Ramos (cell line): ENCODE measurements around the gene ANGEL1.

Source experiments
- in situ Hi-C: fragments of 300-500 bp; cut with MboI; formaldehyde crosslinking; loops from one replicate; pipeline ENCODE4 v1.14.3; 2022; ENCODE audit warnings: low sequenced_read_pairs; ENCODE audit not compliant: unreplicated experiment

Gene ANGEL1

DNA sequence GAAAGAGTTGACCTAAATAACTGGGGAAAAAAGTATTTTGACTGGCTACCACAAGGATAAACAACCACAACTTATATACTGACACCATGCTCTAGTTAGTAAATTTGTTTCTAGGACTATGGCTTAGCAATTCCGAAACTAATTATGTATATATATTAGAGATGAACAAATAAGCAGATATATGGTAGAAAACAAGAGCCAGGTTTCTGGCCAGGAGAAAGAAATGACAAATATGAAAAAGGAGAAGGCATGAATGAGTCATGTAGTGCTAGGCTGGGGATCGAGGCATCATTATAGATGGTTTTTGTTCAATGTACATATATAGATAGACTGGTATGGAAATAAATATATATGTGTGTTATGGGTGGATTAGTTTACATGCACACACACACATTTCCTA lies 8.0 kb upstream of the ANGEL1 start:
- in situ Hi-C loops = no loop called here

DNA sequence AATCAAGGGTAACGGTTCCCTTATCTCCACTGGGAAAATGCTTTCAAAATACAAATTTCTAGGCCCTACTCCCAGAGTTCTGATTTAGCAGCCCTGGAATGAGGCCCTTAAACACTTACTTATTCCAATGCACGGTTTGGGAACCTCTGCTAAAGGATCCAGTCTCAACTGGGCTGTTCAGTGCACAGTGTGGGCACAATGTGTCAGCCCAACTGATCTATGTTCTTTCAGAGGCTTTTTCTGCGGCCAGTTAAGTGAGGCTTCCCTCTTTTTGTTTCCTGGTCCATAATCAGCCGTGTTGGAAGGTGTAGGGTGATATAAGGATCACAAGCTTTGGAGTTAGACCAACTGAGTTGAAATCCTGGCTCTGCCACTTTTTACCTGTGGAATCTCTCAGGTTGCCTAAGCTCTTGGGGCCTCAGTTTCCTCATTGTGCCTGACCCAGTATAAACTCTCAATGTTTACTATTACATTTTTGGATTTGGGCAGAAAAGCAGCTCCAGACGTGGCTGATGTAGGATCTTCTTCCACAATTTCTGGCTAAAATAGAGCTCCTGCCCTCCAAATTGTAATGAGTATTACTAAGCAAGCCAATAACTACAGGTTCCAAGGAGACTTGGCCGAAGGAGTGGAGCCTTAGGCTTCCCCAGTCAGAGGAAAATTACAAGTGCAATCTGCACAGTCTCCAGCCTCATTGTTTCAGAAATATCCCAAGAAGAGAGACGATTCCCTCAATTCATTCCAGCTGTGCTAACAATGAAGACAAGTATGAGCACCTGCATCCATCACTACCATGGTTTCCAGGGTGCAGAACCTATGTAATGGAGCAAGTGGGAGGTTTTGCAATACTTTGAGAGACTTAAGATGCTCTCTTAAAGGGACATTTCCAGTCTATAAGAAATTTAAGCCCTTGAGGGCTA lies 2.3 kb upstream of the ANGEL1 start:
- in situ Hi-C loops = no loop called here

DNA sequence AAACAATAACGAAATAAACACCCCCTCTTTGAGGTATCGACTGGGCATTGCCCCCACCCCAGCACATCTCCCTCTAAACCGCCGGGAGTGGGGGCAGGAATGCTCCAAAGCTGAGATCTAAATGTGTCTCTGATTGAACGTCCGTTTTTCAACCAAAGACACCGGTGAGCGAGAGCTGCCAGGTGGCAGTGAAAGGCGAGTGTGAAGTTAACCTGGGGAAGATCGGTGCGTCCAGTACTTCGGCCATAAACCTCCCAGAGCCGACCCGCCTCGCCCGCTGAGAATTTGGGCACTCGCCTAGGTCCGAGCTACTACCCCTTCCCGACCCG lies 625 bp downstream of the ANGEL1 start:
- in situ Hi-C loops = no loop called here

DNA sequence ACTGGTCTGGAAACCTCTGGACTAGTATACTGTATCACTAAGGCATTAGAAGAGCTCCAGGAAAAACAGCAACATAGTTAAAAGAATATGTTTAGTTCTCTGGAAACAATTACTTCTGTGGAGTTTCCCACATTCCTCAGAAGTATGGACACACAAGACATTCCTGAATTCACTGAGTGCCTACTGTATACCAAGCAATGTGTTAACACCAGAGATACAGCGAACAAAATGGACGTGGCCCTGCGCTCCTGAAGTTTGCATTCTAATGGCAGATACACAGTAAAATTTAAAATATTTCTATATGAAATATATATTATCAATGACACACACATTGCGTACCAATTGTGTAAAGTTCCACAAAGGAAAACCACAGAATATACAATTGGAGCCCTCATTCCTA lies 1.1 kb downstream of the ANGEL1 start:
- in situ Hi-C loops = no loop called here

DNA sequence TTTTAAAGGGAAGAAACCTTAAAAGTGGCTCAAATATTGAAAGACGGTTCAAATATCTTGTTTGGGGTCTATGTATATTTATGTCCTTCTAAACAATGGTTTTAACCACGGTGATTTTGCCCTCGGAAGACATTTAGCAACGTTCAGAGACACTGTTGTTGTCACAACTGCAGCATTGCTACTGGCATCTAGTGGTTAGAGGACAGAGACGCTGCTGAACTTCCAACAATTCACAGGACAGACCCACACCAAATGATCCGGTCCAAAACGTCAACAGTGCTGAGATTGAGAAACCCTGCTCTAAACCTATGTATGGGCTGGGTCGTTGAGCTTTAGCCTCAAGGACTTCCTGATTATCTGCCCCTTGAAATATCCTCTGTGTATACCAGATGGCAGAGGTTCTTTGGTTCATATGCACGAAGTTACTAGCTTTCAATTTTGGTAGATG lies 1.7 kb downstream of the ANGEL1 start:
- in situ Hi-C loops = no loop called here

DNA sequence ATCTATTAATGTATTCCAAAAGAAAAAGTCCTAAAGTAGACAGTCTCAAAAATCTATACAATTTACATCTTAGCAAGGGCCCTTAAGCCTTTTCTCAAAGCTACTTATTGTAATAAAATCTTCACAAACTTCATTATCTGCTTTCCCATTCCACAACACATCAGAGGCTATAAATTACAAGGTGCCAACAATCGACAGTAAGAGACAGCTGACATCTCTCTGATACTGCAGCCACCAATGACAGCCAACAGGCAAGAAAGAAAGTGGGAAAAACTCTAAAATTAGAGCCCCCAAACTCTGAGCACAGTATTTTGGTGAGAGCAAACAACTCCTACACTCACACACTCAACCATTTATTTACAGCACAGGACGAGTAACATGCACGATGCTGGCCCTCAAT lies 2.2 kb downstream of the ANGEL1 start:
- in situ Hi-C loops = no loop called here

DNA sequence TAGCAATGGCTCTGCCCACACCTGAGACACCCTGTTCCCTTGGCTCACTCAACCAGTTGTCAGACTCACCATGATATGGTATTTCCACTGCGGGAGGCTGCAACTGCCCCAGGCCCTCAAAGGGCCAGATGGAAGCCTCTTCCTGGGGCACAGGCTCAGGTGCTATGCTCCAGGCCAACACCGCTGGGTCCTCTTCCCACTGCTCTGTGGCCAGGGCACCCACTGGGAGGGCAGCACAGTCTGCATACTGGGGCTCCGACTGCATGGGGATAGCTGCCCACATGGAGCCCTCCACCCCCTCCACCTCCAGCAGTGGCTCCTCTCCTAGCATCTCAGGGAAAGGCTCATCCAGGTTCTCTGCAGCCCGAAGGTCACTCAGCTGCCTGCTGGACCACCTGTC lies 3.7 kb downstream of the ANGEL1 start:
- in situ Hi-C loops = no loop called here

DNA sequence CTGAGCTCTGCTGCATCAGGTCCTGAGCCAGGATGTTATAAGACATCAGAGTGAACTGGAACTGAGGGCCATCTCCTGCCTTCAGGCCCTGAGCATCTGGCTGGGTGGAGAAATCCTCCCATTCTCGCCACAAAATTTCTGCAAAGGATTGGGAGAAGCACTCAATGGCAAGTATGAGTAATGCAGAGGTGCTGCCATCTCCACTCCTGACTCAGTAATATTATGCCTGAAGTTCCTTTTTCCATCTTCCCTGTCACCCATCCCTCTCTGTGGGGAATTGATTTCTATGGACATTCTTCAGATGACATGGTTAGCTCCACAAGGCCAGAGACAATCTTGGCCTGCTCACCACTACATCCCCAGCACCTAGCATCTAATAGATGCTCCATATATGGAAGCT lies 4.7 kb downstream of the ANGEL1 start:
- in situ Hi-C loops = no loop called here

DNA sequence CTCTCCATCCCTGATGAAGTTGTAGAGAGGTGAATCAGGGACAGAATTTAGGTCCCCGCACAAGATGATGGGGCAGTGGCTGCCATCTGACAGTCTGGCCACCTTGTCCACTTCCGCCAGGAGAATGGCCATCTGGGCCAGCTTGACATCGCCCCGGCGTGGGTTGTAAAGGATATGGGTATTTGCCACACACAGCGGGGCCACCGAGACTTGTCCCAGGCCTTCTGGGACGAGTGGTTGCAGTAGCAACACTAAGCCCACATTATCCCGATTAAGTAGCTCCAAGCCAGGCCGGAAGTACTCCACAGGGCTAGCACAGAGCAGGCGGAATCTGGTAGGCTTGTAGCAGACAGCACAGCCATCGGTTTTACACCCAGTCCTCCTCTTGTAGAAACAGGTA lies 6.2 kb downstream of the ANGEL1 start:
- in situ Hi-C loops = no loop called here

DNA sequence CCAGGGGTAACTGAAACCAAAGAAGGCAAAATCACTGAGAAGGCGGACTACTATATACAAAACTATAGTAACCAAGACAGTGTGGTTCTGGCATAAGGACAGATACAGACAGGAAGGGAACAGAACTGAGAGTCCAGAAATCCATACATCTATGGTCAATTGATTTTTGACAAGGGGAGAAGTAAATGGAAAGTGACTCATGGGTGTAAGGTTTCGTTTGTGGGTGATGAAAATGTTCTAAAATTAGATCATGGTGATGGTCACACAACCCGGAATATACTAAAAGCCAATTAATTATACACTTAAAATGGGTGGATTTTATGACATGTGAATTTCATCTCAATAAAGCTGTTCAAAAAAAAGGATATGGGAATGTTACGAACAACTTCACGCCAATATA lies 18.7 kb downstream of the ANGEL1 start:
- in situ Hi-C loops = no loop called here

DNA sequence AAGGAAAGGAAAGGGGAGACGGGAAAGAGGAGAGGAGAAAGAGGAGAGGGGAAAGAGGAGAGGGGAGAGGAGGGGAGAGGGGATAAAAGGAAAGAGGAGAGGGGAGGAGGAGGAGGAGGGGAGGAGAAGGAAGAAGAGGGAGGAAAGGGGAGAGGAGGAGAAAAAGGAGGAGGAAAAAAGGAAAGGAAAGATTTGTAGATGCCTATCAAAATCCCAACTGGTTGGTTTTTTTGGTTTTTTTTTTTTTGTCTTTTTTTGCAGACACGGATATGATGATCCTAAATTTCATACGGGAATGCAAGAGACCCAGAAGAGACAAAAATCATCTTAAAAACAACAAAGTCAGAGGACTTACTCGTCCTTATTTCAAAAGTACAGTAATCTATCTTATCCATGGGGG lies 19.4 kb downstream of the ANGEL1 start:
- in situ Hi-C loops = no loop called here

DNA sequence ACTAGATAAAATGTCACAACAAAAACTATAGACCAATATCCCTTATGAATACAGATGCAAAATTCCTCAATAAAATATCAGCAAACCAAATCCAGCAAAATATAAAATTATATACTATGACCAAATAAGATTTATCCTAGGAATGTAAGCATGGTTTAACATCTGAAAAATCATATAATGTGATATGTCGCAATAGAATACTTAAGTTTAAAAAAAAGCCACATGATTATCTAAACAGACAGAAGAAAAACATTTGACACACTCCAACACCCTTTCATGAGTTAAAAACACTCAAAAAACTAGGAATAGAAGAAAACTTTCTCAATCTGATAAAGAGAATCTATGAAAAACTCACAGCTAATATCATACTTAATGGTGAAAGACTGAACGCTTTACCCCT lies 20.3 kb downstream of the ANGEL1 start:
- in situ Hi-C loops = no loop called here

DNA sequence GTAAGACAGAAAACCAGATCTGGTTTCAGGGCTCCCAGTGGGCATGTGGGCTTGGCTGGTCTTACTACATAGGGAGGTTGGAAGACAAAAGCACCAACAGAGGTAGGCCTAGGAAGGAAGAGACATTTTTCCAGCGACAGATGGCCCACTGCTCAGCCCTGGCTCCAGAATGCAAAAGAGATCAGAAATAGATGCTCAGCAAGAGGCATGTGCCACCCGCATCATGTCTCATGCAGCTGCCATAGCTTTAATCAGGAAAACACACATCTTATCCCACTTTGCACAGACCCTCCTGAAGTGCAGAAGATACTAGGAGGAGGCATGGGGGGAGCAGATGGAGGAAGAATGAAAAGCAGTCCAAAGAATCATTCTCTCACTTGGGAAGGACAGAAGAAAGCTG lies 26.1 kb downstream of the ANGEL1 start:
- in situ Hi-C loops = no loop called here

DNA sequence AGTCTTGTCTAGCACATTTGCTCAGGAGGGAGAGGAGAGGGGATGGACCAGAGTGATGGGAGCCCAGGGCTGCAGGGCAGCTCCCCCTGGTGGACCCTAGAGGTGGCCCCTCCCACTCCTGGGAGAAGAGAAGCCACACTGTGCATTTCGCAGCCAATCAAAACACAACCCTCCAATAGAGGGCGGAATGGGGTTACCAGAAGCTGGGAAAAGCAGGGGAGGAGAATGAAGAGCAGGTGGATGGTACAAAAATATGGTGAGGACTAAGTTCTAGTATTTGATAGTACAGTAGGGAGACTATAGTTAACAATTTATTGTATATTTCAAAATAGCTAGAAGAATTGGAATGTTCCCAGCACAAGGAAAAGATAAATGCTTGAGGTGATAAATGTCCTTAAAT lies 27.8 kb downstream of the ANGEL1 start:
- in situ Hi-C loops = no loop called here

DNA sequence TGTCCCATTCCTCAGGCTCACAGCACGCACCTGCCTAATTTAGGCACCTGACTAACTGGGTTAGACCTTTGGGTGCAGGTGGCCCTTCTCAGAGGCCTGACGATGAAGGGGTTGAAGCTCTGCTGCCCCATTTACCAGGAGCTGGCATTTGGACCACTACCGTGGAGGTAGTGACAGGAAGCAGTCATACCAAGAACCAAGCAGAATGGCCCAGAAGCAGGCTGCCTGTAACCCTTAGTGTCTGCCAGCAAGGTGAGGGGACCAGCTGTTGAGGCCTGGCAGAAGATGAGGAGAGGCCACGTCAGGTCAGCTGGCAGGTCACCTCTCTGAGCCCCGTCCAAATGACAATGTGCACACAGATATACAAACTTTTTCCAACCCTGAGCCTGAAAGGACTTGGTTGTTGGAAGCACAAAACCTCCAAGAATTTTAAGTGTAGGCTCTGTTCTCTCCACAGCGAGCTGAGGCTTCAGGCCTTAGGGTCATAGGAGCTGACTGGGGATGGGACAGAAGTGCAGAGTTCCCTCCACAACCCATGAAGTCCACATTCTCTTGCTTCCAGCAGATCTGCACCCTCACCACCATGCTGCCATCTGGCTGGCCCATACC lies 28.3 kb downstream of the ANGEL1 start:
- in situ Hi-C loops = no loop called here

DNA sequence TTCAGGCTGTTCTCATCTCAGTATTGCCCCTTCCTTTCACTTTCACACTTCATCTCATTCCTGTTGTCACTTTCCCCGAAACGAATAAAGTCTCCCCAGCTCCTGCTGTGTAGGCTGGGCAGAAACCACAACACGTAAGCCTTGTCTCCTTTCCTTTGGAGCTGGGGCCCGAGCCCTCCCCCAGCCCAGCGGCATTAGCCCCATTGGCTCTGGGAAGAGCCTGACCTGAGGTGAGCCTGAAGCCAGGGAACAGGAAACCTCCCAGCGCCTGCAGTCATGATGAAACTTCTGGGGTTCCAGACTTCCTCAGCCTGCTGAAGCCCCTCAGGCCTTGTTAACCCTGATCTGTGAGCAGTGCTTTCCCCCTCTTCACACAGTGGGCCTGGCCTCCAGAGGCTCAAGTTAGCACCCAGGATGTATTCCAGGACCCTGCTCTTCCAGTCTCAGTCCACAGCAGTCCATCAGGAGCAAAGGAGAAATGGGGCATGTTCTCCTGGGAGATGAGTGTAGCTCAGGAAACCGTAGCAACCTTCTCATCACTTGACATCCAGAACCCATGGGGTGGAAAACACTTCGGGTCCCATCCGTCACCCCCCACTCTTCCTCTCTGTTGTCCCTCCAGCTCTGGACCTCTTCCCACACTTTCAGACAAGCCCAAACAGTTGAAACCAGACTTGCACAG lies 29.7 kb downstream of the ANGEL1 start:
- in situ Hi-C loops = no loop called here

DNA sequence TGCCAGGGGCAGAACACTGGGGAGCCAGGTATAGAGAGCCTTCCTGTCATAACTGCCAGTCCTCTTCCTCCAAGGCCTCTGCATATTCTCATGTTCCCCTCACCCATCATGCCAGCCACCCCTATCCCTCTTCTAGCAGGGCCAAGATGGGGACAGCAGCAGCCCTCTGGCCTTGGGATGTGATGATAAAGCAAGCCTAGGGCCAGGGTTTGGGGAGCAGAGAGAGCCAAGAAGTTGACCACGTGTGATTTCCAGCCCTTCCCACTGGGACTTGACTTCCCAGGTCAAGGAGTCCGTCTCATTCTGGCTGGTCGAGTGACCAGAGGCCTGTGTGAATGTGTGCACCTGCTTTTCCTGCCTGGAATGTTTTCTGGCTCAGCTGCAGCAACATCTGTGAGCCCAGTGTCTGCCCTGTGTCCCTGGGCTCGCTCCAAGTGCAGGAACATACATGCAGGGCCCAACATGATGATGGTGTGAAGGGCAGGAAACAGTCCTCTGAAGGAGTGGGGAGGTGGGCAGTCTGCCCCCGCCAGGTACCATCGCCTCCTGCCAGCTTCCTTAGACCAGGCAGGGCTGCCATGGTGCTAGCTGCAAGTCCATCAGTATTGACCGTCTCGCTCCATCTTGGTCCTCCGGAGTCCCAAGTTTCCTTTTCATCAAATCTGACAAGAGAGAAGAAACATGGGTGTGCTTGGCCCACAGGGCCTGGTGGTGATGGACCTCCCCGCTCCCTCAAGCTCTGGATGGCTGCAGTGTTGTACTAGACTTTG lies 30.4 kb downstream of the ANGEL1 start:
- in situ Hi-C loops = no loop called here

DNA sequence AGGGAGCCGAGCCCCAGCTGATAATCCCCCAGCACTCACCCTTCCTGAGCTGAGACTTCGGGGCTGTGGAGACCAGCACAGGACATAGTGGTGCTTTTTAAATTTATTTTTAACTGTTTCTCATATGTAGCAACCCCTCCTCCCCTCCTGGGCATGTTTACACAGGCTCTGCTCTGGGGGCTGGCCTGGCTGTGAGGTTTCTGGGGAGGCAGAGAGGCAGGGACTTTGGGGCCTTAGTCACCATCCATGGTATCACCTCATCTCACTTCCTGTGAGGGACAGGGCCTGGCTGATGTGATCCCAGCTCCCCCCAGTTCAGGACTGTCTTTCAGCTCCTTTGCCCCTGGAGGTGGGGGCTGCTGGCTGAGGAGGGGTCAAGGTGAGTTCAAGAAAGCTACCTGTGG lies 31.0 kb downstream of the ANGEL1 start:
- in situ Hi-C loops = no loop called here

DNA sequence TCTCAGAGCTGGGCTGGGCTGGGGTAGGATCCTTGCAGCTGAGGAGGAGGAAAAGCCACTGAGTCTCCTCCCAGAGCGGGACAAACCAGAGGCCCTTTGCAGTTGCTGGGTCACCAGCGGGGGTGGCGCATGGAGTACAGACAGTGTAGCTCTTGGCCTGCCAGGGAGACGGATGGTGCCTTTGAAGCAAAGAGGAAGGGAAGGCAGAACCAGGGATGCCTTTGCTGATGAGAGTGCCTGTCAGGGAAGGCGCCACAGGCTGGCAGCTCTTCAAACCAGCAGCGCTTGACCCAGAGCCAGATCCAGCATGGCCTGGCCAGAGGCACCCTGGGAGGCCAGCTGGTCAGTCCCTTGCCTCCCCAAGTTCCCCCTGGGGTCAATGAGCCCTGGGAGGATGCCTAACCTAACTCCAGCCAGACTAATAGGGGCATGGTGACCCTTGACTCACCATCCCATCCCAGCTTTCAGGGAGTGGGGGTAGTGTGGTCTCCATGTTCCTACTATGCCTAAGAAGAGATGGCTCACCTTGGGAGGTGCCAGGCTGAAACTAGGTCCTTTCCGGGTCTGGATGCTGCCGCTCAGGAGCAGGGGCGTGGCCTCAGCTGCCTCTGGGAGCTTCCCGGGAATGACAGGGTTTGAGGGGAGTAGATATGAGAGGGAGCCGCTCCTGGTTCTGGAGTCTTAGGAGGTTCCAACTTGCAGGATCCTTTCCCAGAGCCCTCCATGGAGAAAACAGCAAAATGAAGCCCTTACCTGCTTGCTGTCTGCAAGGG lies 31.6 kb downstream of the ANGEL1 start:
- in situ Hi-C loops = no loop called here

DNA sequence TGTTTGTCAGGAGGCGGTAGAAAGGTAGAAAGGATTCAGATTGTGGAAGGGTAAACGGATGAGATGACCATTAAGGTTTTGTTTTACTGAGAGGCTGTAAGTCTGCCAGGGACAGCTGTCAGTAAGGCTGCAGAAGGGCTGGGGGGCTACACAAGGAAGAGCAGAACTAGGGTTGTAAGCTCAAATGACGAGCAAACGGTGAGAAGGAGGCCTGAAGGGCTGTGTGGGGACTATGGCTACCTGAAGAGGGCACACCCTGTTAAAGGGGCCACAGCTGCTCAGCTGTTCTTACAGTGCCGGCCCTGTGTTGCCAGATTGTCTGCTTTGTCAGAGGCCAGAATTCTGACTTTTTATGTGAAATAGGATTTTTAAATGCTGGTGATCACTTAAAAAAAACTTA lies 32.3 kb downstream of the ANGEL1 start:
- in situ Hi-C loops = no loop called here
